Measurements from ENCODE around the gene WDPCP. TPM values are rescaled to one million over a fixed set of nuclear protein-coding genes. Genes with fewer than 3 reads are reported as not detected.
"Not testable (repeated sequence)": the region's sequence is repeated elsewhere in the genome, so short reads cannot be mapped to it uniquely, and the experiment has no call there.

Gene WDPCP
- total RNA-seq, 1 donor from 2014 or later = 12.3 TPM

- no peak for DNase-seq
- Histone ChIP-seq H3K4me3 (no peak overlapping the region), H3K27me3 (ENCODE audit: low read depth) (no peaks in the 10 kb centered on the region), H3K9me3 (no peaks in the 10 kb centered on the region), H3K4me1 (no peaks in the 10 kb centered on the region), H3K36me3 (no peaks in the 10 kb centered on the region), H3K27ac (no peak overlapping the region)
- intact Hi-C loops (cut with DNase I) = no loop called here
- ATAC-seq = no peak
- no peak for TF ChIP-seq CTCF (IDR thresholded peaks at IDR 0.05)
These were observed 25.2 kb upstream of the WDPCP start for GRCh38 chr2:63613391-63613901.

- H3K27ac ChIP-seq = no peak overlapping the region
- H3K36me3 ChIP-seq = peaks cover 19% of the 10 kb centered on the region
- intact Hi-C loops (cut with DNase I) = no loop called here
- no peak overlapping the region for H3K4me3 ChIP-seq
- no peak for TF ChIP-seq CTCF (IDR thresholded peaks at IDR 0.05)
- no peaks in the 10 kb centered on the region for H3K27me3 ChIP-seq (ENCODE audit: low read depth)
- no peaks in the 10 kb centered on the region for H3K4me1 ChIP-seq
- ATAC-seq = no peak
- DNase-seq = no peak
- H3K9me3 ChIP-seq = no peaks in the 10 kb centered on the region
These were observed 22.2 kb upstream of the WDPCP start for GRCh38 chr2:63610525-63610924.

- ATAC-seq; H3K4me3 ChIP-seq; H3K27ac ChIP-seq; H3K9me3 ChIP-seq; intact Hi-C loops (cut with DNase I); H3K27me3 ChIP-seq (ENCODE audit: low read depth); H3K4me1 ChIP-seq; DNase-seq: not testable (repeated sequence)
- H3K36me3 ChIP-seq = peaks cover 35% of the 10 kb centered on the region
These were observed 20.6 kb upstream of the WDPCP start for GRCh38 chr2:63608865-63609264.

- Histone ChIP-seq H3K27ac (no peak overlapping the region), H3K27me3 (ENCODE audit: low read depth) (no peaks in the 10 kb centered on the region), H3K4me3 (no peak overlapping the region), H3K9me3 (no peaks in the 10 kb centered on the region), H3K4me1 (no peaks in the 10 kb centered on the region), H3K36me3 (peaks cover 77% of the 10 kb centered on the region)
- ATAC-seq = no peak
- intact Hi-C loops (cut with DNase I) = no loop called here
- no peak for DNase-seq
- no peak for TF ChIP-seq CTCF (IDR thresholded peaks at IDR 0.05)
These were observed 16.4 kb upstream of the WDPCP start for GRCh38 chr2:63604666-63605065.

GRCh38 chr2:63600881-63601460 lies 12.7 kb upstream of the WDPCP start:
- no peaks in the 10 kb centered on the region for H3K4me1 ChIP-seq
- H3K27me3 ChIP-seq (ENCODE audit: low read depth) = no peaks in the 10 kb centered on the region
- H3K4me3 ChIP-seq = no peak overlapping the region
- no peak overlapping the region for H3K27ac ChIP-seq
- no peaks in the 10 kb centered on the region for H3K9me3 ChIP-seq
- ATAC-seq = no peak
- no peak for DNase-seq
- peaks cover 94% of the 10 kb centered on the region for H3K36me3 ChIP-seq
- intact Hi-C loops (cut with DNase I) = no loop called here
- no peak for TF ChIP-seq CTCF (IDR thresholded peaks at IDR 0.05)

GRCh38 chr2:63598981-63599380 lies 10.7 kb upstream of the WDPCP start:
- intact Hi-C loops (cut with DNase I) = no loop called here
- H3K36me3 ChIP-seq = peaks cover 94% of the 10 kb centered on the region

More at GRCh38 chr2:63598981-63599380, 10.7 kb upstream of the WDPCP start:
- no peak overlapping the region for H3K4me3 ChIP-seq
- no peaks in the 10 kb centered on the region for H3K4me1 ChIP-seq
- no peaks in the 10 kb centered on the region for H3K9me3 ChIP-seq
- no peak overlapping the region for H3K27ac ChIP-seq
- TF ChIP-seq CTCF (IDR thresholded peaks at IDR 0.05) = no peak
- DNase-seq (no peak), ATAC-seq (no peak)
- no peaks in the 10 kb centered on the region for H3K27me3 ChIP-seq (ENCODE audit: low read depth)
